ENCODE measurements around the gene ARSB.

Gene ARSB

GRCh38 chr5:78806544-78806943, 178.6 kb downstream of the ARSB start:
- no peak overlapping the region for H3K4me2 ChIP-seq (ENCODE audit: low read depth, low read length, poor library complexity, severe bottlenecking)
- no peak overlapping the region for H2AFZ ChIP-seq (ENCODE audit: low read length)
- TF ChIP-seq CTCF (conservative IDR thresholded peaks at IDR 0.05; ENCODE audit: low read length) (no peak), EZH2phosphoT487 (IDR thresholded peaks at IDR 0.05; ENCODE audit: borderline replicate concordance) (no peak)
- H3K4me3 ChIP-seq (ENCODE audit: low read length, poor library complexity, severe bottlenecking) = no peak overlapping the region
- no peaks in the 10 kb centered on the region for H3K79me2 ChIP-seq (ENCODE audit: insufficient read depth, low read length)
- no peaks in the 10 kb centered on the region for H3K9me3 ChIP-seq (ENCODE audit: insufficient read depth, low read depth, low read length)
- H3K4me1 ChIP-seq (ENCODE audit: insufficient read depth, low read length, poor library complexity, severe bottlenecking) = no peaks in the 10 kb centered on the region
- no peaks in the 10 kb centered on the region for H3K36me3 ChIP-seq (ENCODE audit: insufficient read depth, low read length)
- H3K9me2 ChIP-seq (replicated peaks; ENCODE audit: low read depth, low read length) = no peaks in the 10 kb centered on the region
- no peaks in the 10 kb centered on the region for H3F3A ChIP-seq (ENCODE audit: low read depth)
- no peaks in the 10 kb centered on the region for H4K20me1 ChIP-seq (ENCODE audit: insufficient read depth, low read length, poor library complexity, severe bottlenecking)
- H3K27me3 ChIP-seq (ENCODE audit: insufficient read depth, low read length, poor library complexity, severe bottlenecking) = no peaks in the 10 kb centered on the region
- no peak overlapping the region for H3K9ac ChIP-seq (ENCODE audit: low read depth, low read length, poor library complexity, severe bottlenecking)

GRCh38 chr5:78805474-78806124, 179.5 kb downstream of the ARSB start:
- no peak overlapping the region for H3K4me2 ChIP-seq (ENCODE audit: low read depth, low read length, poor library complexity, severe bottlenecking)
- no peak overlapping the region for H2AFZ ChIP-seq (ENCODE audit: low read length)
- H3K4me1 ChIP-seq (ENCODE audit: insufficient read depth, low read length, poor library complexity, severe bottlenecking) = no peaks in the 10 kb centered on the region
- TF ChIP-seq CTCF (conservative IDR thresholded peaks at IDR 0.05; ENCODE audit: low read length) (no peak), EZH2phosphoT487 (IDR thresholded peaks at IDR 0.05; ENCODE audit: borderline replicate concordance) (no peak)
- H3K36me3 ChIP-seq (ENCODE audit: insufficient read depth, low read length) = no peaks in the 10 kb centered on the region
- H3K4me3 ChIP-seq (ENCODE audit: low read length, poor library complexity, severe bottlenecking) = no peak overlapping the region
- no peaks in the 10 kb centered on the region for H3F3A ChIP-seq (ENCODE audit: low read depth)
- no peaks in the 10 kb centered on the region for H3K9me2 ChIP-seq (replicated peaks; ENCODE audit: low read depth, low read length)
- no peak overlapping the region for H3K9ac ChIP-seq (ENCODE audit: low read depth, low read length, poor library complexity, severe bottlenecking)
- H3K79me2 ChIP-seq (ENCODE audit: insufficient read depth, low read length) = no peaks in the 10 kb centered on the region
- no peaks in the 10 kb centered on the region for H3K27me3 ChIP-seq (ENCODE audit: insufficient read depth, low read length, poor library complexity, severe bottlenecking)
- H4K20me1 ChIP-seq (ENCODE audit: insufficient read depth, low read length, poor library complexity, severe bottlenecking) = no peaks in the 10 kb centered on the region
- H3K9me3 ChIP-seq (ENCODE audit: insufficient read depth, low read depth, low read length) = no peaks in the 10 kb centered on the region

GRCh38 chr5:78804995-78805394, 180.1 kb downstream of the ARSB start:
- TF ChIP-seq CTCF (conservative IDR thresholded peaks at IDR 0.05; ENCODE audit: low read length) = no peak
- H3K4me3 ChIP-seq (ENCODE audit: low read length, poor library complexity, severe bottlenecking) = no peak overlapping the region
- no peaks in the 10 kb centered on the region for H3F3A ChIP-seq (ENCODE audit: low read depth)
- H3K9me3 ChIP-seq (ENCODE audit: insufficient read depth, low read depth, low read length) = no peaks in the 10 kb centered on the region
- H3K79me2 ChIP-seq (ENCODE audit: insufficient read depth, low read length) = no peaks in the 10 kb centered on the region
- H3K36me3 ChIP-seq (ENCODE audit: insufficient read depth, low read length) = no peaks in the 10 kb centered on the region
- no peaks in the 10 kb centered on the region for H3K4me1 ChIP-seq (ENCODE audit: insufficient read depth, low read length, poor library complexity, severe bottlenecking)
- H3K9ac ChIP-seq (ENCODE audit: low read depth, low read length, poor library complexity, severe bottlenecking) = no peak overlapping the region
- H2AFZ ChIP-seq (ENCODE audit: low read length) = no peak overlapping the region
- no peaks in the 10 kb centered on the region for H4K20me1 ChIP-seq (ENCODE audit: insufficient read depth, low read length, poor library complexity, severe bottlenecking)
- H3K4me2 ChIP-seq (ENCODE audit: low read depth, low read length, poor library complexity, severe bottlenecking) = no peak overlapping the region
- H3K9me2 ChIP-seq (replicated peaks; ENCODE audit: low read depth, low read length) = no peaks in the 10 kb centered on the region
- H3K27me3 ChIP-seq (ENCODE audit: insufficient read depth, low read length, poor library complexity, severe bottlenecking) = no peaks in the 10 kb centered on the region
